Erythroblast (primary cell): Measurements from ENCODE around the gene CYP2F1.
"Not testable (repeated sequence)": the region's sequence is repeated elsewhere in the genome, so short reads cannot be mapped to it uniquely, and the experiment has no call there.

Source experiments
- GATA1 ChIP-seq: IDR thresholded peaks from 2 replicates; pipeline ENCODE4 v1.6.1; 2011; ENCODE audit warnings: low read depth, mild to moderate bottlenecking, control low read depth, low read length, moderate library complexity
- POLR2A ChIP-seq: IDR thresholded peaks from 2 replicates; pipeline ENCODE4 v1.6.1; 2011; ENCODE audit warnings: mild to moderate bottlenecking, low read length

DNA sequence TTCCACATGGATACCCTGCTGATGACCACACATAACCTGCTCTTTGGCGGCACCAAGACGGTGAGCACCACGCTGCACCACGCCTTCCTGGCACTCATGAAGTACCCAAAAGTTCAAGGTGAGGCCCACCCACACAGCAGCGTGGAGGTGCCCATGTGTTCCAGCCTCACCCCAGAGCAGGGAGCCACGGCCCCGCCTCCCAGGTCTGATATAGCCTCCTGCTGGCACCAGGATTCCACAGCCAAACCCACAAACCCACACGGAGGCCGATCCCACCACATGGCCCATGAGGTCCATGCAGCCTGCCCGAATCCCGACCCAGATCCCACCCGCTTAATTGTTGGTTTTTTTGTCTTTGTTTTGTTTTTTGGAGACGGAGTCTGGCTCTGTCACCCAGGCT lies 8.6 kb downstream of the CYP2F1 start:
- not testable (repeated sequence) for TF ChIP-seq POLR2A, GATA1
